Choroid plexus epithelial cell (primary cell): ENCODE measurements around the gene NOTCH3.

ENCODE experiments used
- DNase-seq: peaks from one replicate; pipeline ENCODE4 v3.0.0-alpha.2; 2010; ENCODE audit warnings: low read depth
- H3K4me3 ChIP-seq: 2 replicates; pipeline ENCODE4 v1.5.1; 2011; ENCODE audit warnings: low read depth, mild to moderate bottlenecking, control low read depth, low read length, moderate library complexity
- TF ChIP-seq, protein P1 (sequence below): conservative IDR thresholded peaks from 2 replicates; pipeline ENCODE4 v1.5.1; 2011; ENCODE audit warnings: low read depth, mild to moderate bottlenecking, control low read depth, inconsistent platforms, low read length, moderate library complexity

The NOTCH3 gene

DNA sequence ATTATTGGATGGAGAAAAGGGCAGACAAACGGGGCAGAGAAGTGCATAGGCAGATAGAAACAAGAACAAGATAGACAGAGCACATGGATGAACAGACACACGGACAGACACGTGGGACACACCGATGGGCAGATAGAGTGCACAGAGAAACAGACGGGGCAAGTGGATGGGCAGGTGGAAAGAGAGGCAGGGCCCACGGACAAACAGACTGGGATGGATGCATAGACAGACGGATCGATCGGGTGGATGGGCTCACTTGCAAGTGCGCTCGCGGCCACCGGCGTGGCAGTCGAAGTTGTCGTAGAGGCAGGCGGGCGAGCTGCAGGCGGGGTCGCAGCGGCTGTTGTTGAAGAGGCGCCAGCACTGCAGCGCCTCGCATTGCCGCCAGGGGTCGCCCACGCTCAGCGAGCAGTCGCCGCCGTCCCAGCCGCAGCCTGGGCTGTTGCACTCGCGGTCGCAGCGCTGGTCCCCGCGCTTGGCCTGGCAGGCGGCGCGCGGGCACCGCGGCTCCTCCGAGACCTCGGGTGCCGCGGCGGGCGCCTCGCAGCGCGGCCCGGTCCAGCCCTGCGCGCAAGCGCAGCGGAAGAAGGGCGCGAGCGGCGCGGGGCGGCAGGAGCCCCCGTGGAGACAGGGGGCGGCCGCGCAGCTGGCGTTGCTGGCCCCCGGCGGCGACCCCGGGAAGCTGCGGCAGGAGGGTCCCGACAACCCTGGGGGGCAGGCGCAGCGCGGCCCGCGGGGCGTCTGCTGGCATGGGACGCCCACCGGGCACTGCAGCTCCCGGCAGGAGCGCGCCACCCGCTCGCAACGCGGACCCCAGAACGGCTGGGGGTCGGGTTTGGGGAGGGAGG lies 23.3 kb downstream of the NOTCH3 start:
- TF ChIP-seq, protein P1, sequence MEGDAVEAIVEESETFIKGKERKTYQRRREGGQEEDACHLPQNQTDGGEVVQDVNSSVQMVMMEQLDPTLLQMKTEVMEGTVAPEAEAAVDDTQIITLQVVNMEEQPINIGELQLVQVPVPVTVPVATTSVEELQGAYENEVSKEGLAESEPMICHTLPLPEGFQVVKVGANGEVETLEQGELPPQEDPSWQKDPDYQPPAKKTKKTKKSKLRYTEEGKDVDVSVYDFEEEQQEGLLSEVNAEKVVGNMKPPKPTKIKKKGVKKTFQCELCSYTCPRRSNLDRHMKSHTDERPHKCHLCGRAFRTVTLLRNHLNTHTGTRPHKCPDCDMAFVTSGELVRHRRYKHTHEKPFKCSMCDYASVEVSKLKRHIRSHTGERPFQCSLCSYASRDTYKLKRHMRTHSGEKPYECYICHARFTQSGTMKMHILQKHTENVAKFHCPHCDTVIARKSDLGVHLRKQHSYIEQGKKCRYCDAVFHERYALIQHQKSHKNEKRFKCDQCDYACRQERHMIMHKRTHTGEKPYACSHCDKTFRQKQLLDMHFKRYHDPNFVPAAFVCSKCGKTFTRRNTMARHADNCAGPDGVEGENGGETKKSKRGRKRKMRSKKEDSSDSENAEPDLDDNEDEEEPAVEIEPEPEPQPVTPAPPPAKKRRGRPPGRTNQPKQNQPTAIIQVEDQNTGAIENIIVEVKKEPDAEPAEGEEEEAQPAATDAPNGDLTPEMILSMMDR = peak; percentile 73
- H3K4me3 ChIP-seq = peak overlapping the region; percentile 28
- peak; percentile 70 for DNase-seq

DNA sequence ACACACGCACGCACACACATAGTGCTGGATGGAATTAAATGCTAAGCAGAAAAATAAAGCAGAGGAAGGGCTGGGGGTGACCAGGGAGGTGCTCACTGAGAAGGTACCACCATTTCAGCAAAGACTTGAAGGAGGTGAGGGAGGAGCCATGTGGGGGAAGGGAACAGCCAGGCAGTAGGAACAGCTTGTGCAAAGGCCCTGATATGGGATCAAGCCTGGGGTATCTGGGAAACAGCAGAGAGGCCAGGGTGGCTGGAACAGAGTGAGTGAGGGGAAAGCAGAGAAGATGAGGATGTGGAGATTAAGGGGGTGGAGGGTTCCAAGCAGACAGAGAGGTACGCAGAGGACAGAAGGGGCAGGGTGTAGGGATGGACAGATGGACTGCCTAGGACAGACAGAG lies 25.2 kb downstream of the NOTCH3 start:
- TF ChIP-seq, protein P1 = no peak
- DNase-seq = no peak
- H3K4me3 ChIP-seq = no peak overlapping the region

DNA sequence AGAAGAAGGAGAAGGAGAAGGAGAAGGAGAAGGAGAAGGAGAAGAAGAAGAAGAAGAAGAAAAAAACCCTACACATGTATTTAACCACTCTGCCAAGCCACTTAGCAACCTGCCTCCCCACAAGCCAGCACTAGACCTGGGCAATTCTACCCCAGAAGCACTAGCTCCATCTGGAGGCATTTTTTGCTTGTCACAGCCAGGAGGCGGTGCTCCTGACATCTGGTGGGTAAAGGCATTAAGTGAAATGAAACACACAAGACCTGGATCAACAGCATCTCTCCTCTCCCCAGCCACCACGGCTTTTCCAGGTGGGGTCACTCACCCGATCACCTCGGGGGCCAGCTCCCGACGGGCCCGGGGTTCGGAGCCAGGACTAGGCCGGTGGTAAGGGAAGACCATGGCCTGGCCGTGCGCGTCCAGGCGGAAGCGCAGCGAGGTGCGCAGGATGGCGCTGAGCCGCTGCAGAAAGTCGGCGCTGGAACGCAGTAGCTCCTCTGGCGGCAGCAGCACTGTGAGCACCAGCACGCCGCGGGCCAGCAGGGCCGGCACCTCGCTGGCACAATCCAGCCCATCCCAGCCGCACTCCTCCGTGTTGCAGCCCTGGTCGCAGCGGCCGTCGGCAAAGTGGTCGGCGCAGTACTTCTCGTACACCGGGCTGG lies 26.9 kb downstream of the NOTCH3 start:
- TF ChIP-seq, protein P1 = peak; percentile 41
- H3K4me3 ChIP-seq = no peak overlapping the region
- DNase-seq = peak; percentile 37

DNA sequence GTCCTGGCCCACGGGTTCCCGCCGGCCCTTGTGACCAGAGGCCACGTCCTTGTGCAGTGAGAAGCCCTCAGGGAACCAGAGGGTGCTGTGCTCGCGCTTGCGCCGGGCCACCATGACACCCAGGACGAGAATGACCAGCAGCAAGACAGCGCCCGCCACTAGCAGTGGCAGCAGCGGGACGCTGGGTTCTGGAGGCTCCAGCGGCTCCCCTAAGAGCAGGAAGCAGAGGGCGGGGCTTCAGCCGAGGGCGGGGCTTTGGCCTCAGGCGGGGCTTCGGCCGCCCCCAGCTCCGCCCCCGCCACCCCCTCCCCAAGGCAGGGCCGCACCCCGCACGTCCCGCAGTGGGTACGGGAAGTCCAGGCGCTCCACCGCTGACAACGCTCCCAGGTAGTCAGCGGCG lies 30.4 kb downstream of the NOTCH3 start:
- no peak for DNase-seq
- no peak overlapping the region for H3K4me3 ChIP-seq
- TF ChIP-seq, protein P1 = no peak

DNA sequence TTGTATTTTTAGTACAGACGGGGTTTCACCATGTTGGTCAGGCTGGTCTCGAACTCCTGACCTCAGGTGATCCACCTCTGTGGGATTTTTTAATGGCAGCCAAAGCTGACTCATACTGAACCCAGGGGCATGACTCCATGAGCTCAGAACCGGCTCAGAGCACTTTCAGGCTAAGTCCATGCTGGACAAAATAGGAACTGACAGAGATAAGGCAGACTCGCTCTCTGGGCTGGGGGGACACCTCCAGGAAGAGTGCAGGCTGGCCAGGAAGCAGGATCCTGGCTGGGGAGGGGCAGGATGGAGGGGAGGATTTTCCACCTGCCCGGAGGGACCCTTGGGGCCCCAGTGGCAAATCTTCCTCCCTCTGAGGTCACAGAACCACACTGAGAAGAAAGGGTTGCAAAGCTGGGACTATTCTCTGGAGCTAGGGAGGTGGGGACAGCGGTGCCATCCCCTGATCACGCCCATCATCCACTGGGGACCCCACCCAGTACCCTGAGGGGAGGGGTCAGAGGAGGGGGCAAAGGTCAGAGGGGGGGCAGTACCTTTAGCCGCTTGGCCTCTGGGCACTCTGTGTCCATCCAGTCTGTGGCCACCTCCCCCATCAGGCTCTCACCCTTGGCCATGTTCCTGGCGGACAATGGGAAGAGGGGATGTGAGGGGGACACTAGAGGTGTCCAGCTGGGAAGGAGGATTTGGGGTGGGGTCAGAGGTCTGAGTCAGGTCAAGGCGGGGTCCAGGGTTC lies 31.1 kb downstream of the NOTCH3 start:
- TF ChIP-seq, protein P1 = no peak
- no peak for DNase-seq
- H3K4me3 ChIP-seq = no peak overlapping the region

DNA sequence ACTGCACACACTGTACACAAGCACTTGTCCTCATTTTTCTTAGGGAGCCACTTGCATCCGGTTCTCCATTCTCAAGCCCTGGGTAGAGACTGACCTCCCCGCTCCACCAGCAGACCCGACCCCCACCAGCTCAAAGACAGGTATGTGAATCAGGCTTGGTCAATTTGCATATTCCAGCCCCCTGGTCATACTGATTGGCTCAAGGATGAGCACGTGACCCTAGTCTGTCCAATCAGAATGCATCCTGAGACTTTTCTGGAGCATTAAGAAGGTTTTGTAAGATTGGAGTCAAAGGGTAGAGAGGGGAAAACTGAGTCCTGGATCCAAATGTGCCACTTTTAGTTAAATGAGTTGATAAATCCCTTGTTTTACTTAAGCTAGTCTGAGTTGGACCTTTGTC lies 34.1 kb downstream of the NOTCH3 start:
- TF ChIP-seq, protein P1 = no peak
- DNase-seq = no peak
- H3K4me3 ChIP-seq = no peak overlapping the region
